ENCODE measurements around the gene PRRC2B.

DNA sequence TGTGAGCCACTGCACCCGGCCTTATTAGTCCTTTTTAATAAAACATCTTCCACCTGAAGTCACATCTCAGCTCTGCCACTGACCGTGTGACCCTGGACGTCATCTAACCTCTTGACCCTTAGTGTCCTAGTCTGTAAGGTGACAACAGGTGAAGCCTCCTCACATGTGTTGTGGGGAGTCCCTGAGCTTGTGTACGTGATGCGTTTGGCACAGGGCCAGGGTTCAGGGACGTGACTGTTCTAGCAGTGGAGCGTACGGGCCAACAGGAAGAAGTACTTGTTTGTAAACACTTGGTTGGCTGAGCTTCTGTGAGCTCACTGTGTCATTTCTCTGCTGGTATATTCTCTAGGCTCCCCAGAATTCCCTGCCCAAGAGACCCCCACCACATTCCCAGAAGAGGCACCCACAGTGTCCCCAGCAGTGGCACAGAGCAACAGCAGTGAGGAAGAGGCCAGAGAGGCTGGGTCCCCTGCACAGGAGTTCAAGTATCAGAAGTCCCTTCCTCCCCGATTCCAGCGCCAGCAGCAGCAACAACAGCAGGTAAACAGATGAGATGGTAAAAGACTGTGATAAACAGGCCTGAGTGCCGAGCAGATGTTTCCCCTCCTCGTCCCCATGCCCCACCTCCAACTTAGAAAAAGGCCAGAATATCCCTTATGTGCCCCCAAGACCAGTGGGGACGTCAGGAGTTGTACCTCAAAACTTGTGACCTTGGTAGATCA lies 73.5 kb downstream of the PRRC2B start:
- TF ChIP-seq CTCF (IDR thresholded peaks at IDR 0.05) (no peak), POLR2A (IDR thresholded peaks at IDR 0.05) (no peak)
